HL-60 (cell line): Measurements from ENCODE around the gene LIFR.

ENCODE experiments used
- CTCF ChIP-seq: IDR thresholded peaks from one replicate; pipeline ENCODE4 v1.5.1; 2011; ENCODE audit warnings: low read length, control low read depth, inconsistent platforms; ENCODE audit not compliant: insufficient read depth
- POLR2AphosphoS5 ChIP-seq: IDR thresholded peaks from 2 replicates; pipeline ENCODE4 v1.6.1; 2012; ENCODE audit warnings: low read depth
- REST ChIP-seq: IDR thresholded peaks from 2 replicates; pipeline ENCODE4 v1.6.1; 2012; ENCODE audit warnings: low read depth; ENCODE audit not compliant: insufficient replicate concordance

- TF ChIP-seq CTCF (no peak), REST (no peak), POLR2AphosphoS5 (no peak)
Observed at GRCh38 chr5:38478878-38479277, 77.6 kb downstream of the LIFR start.
